HEK293 (cell line): ENCODE data around the gene PKNOX2.

Experiments
- CTCF ChIP-seq: fragments of 450-650 bp; formaldehyde crosslinking; IDR thresholded peaks from 2 replicates; pipeline ENCODE4 v1.5.1; 2016; ENCODE audit warnings: missing biosample characterization, missing genetic modification characterization
- HOXA7 ChIP-seq: sonication (generic); formaldehyde crosslinking; IDR thresholded peaks from 2 replicates; pipeline ENCODE4 v1.8.1; 2022; ENCODE audit warnings: missing genetic modification reagents, borderline replicate concordance
- HOXD13 ChIP-seq: sonication (generic); formaldehyde crosslinking; IDR thresholded peaks from 2 replicates; pipeline ENCODE4 v1.8.0; 2022; ENCODE audit warnings: missing genetic modification reagents, borderline replicate concordance
- PRDM1 ChIP-seq: fragments of 450-650 bp; formaldehyde crosslinking; IDR thresholded peaks from 2 replicates; pipeline ENCODE4; 2016; ENCODE audit warnings: missing biosample characterization, missing genetic modification characterization
- TCF7L2 ChIP-seq: IDR thresholded peaks from 2 replicates; pipeline ENCODE4 v1.6.1; 2011; ENCODE audit warnings: low read depth, mild to moderate bottlenecking, inconsistent platforms, low read length, moderate library complexity, borderline replicate concordance
- ZNF18 ChIP-seq: fragments of 450-650 bp; formaldehyde crosslinking; IDR thresholded peaks from 2 replicates; pipeline ENCODE4 v1.5.1; 2016; ENCODE audit warnings: missing biosample characterization, missing genetic modification characterization
- ZNF548 ChIP-seq: fragments of 450-650 bp; formaldehyde crosslinking; IDR thresholded peaks from 2 replicates; pipeline ENCODE4 v1.5.1; 2016; ENCODE audit warnings: missing biosample characterization, missing genetic modification characterization
- ZNF626 ChIP-seq: fragments of 450-650 bp; sonication (Bioruptor Pico); formaldehyde crosslinking; IDR thresholded peaks from 2 replicates; pipeline ENCODE4 v1.5.1; 2018; ENCODE audit warnings: missing biosample characterization, missing genetic modification characterization, inconsistent platforms

- TF ChIP-seq ZNF18 (tag by site-specific recombination) (no peak), CTCF (tag by site-specific recombination) (no peak), HOXD13 (no peak), ZNF626 (tag by site-specific recombination) (no peak), PRDM1 (tag by site-specific recombination) (no peak), ZNF548 (no peak), TCF7L2 (no peak), HOXA7 (CRISPR knock-in tag) (no peak)
Observed at GRCh38 chr11:125289419-125290098, 125.0 kb downstream of the PKNOX2 start.
